ENCODE results near the gene DUSP23. TPM values are rescaled to one million over a fixed set of nuclear protein-coding genes. Genes with fewer than 3 reads are reported as not detected.

DUSP23 gene
- total and polyA plus RNA-seq, 4 experiments from 2014 or later, result 14.5 to 73.8 (median 30.3) TPM

DNA sequence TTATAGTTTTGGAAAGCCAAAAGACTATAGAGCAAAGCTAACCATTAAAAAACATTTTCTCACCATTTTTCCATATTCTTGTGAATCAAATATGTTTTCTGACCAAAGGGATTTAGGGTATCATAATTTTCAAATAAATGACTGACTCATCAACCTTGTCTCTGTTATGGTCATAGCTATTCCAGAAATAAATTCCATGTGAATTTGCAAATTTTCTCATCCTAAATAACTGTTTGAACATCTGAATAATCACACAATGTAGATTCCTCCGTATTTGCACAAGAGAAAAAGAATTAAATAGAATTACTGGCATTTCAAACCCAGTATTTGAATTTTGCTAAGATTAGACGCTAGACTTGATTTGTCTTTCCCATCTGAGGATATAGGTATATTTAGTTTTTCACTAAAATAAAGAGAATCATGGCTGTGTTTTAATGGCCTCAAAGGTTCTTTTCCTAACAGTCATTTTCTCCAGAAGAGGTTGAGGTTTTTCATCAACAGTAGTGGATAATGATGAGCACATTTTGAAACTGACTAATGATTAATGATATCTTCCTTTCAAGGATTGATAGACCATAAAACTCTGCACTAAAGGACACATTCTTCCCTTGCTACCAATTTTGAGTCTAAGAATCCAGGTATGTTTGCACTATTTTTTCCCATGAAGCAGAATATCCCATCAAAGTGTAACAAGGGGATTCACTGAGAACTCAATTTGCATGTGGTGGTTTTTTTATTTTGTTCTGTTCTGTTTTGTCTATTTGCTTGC, 9.5 kb upstream of the DUSP23 start:
- Mint-ChIP-seq H3K36me3 (no peaks in the 10 kb centered on the region), H3K27me3 (peaks cover 4 to 7% of the 10 kb centered on the region in 2 donors), H3K4me1 (no peaks in the 10 kb centered on the region), H3K27ac (no peak overlapping the region), H3K9me3 (no peaks in the 10 kb centered on the region), H3K4me3 (no peak overlapping the region)
- no peaks in the 10 kb centered on the region for H3K4me1 ChIP-seq (ENCODE audit: insufficient read depth, low read length)
- H3K27me3 ChIP-seq (ENCODE audit: insufficient read depth, low read length), result no peaks in the 10 kb centered on the region
- H3K27ac ChIP-seq (ENCODE audit: low read depth, low read length), result no peak overlapping the region
- DNase-seq, result no peak
- CTCF ChIA-PET (ENCODE audit: partially characterized antibody), result no interaction called here
- H3K36me3 ChIP-seq (ENCODE audit: insufficient read depth, low read length), result no peaks in the 10 kb centered on the region
- H3K9me3 ChIP-seq (ENCODE audit: control insufficient read depth in 1 of 2, low read length in 2 of 2), result no peaks in the 10 kb centered on the region
- intact Hi-C loops (cut with micrococcal nuclease), result no loop called here
- no peak overlapping the region for H3K4me3 ChIP-seq (ENCODE audit: low read length in 2 of 2)
- POLR2A ChIA-PET (ENCODE audit: partially characterized antibody), result no interaction called here

DNA sequence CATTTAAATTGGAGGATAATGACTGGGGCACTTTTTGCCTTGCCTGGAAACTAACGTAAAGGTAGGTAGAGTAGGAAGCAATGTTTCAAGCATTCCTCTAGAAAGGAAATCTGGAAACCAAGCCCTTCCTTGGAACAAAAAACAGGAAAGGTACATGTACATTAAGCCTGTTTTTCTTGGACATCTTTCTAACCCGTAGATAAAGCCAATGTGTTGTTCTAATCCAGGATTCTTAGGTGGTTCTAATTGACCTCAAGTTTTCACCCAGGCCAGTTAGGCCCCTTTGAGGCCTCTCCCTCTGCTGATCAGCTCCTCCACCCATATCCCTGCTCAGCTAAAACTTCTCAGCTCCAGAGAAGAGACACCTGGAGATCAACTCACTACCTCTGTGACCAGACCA, 6.3 kb upstream of the DUSP23 start:
- Histone ChIP-seq H3K9me3 (ENCODE audit: control insufficient read depth in 1 of 2, low read length in 2 of 2) (no peaks in the 10 kb centered on the region), H3K4me3 (ENCODE audit: low read length in 2 of 2) (no peak overlapping the region), H3K27ac (ENCODE audit: low read depth, low read length) (no peak overlapping the region), H3K4me1 (ENCODE audit: insufficient read depth, low read length) (peaks cover under 1% of the 10 kb centered on the region), H3K27me3 (ENCODE audit: insufficient read depth, low read length) (no peaks in the 10 kb centered on the region), H3K36me3 (ENCODE audit: insufficient read depth, low read length) (no peaks in the 10 kb centered on the region)
- ChIA-PET CTCF (ENCODE audit: partially characterized antibody) (interaction anchor here (0.7 kb wide), 1 partner anchor 25 kb away, joined by 3 read pairs; no protein-coding TSS in a partner anchor), POLR2A (ENCODE audit: partially characterized antibody) (no interaction called here)
- Mint-ChIP-seq H3K9me3 (no peaks in the 10 kb centered on the region), H3K27me3 (peaks cover 0 to under 1% of the 10 kb centered on the region in 2 donors), H3K4me1 (peaks cover 0 to 5% (median 3%) of the 10 kb centered on the region in 4 donors), H3K36me3 (no peaks in the 10 kb centered on the region), H3K27ac (no peak overlapping the region), H3K4me3 (no peak overlapping the region)
- DNase-seq, result no peak
- intact Hi-C loops (cut with micrococcal nuclease), result no loop called here

DNA sequence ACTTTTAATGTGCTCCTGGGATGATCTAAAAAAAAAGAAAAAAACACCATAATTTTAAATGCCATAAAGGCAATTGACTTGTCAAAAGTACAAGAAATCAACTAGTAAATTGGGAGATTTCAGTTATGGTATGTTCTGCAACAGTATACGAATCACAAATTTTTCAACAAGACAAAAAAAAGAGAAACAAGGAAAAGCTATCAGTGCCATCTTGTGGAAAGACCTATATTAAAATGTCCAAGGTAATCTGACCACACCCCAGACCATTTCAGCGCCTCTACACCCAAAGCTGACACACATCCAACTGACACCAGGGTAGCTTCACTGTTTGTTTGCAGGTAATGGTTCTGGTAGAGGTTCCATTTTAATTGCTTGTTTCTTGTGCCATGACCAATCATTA, 5.0 kb upstream of the DUSP23 start:
- DNase-seq, result no peak
- intact Hi-C loops (cut with micrococcal nuclease), result no loop called here

DNA sequence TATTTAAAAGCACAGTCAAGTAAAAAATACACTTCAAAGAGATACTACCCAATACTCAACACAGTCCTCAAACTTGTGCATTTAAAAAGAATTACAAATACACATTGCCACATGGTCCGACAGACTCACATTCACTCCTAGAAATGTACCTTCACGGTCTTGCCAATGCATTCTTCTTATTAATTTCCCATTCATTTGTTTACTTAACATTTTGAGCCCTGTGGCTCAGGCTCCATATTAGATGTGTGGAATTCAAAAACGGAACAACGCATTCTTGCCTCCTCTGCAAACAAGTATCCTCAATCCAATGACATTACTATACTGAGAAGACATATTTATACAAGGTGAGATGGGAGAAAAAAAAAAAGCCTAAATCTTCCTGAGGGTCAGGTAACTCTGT, 2.5 kb upstream of the DUSP23 start:
- Histone ChIP-seq H3K36me3 (ENCODE audit: insufficient read depth, low read length) (no peaks in the 10 kb centered on the region), H3K27ac (ENCODE audit: low read depth, low read length) (no peak overlapping the region), H3K4me1 (ENCODE audit: insufficient read depth, low read length) (peaks cover 16% of the 10 kb centered on the region), H3K27me3 (ENCODE audit: insufficient read depth, low read length) (no peaks in the 10 kb centered on the region), H3K9me3 (ENCODE audit: control insufficient read depth in 1 of 2, low read length in 2 of 2) (no peaks in the 10 kb centered on the region), H3K4me3 (ENCODE audit: low read length in 2 of 2) (no peak overlapping the region)
- H3K27ac Mint-ChIP-seq, result peak overlapping the region in 2 of 7 donors; percentile 13 to 70
- no peaks in the 10 kb centered on the region for H3K27me3 Mint-ChIP-seq
- H3K9me3 Mint-ChIP-seq, result no peaks in the 10 kb centered on the region
- no peak overlapping the region for H3K4me3 Mint-ChIP-seq
- ChIA-PET CTCF (ENCODE audit: partially characterized antibody) (interaction anchor here (0.7 to 4.8 kb wide), 6 partner anchors 9 to 564 kb away, joined by 3 to 36 read pairs (median 4); no protein-coding TSS in a partner anchor), POLR2A (ENCODE audit: partially characterized antibody) (no interaction called here)
- intact Hi-C loops (cut with micrococcal nuclease), result no loop called here
- peaks cover 11 to 35% (median 23%) of the 10 kb centered on the region in 4 donors for H3K4me1 Mint-ChIP-seq
- no peaks in the 10 kb centered on the region for H3K36me3 Mint-ChIP-seq
- no peak for DNase-seq

More for the DNA sequence above, 5.0 kb upstream of the DUSP23 start:
- ChIA-PET POLR2A (ENCODE audit: partially characterized antibody) (no interaction called here), CTCF (ENCODE audit: partially characterized antibody) (interaction anchor here (1.2 to 4.8 kb wide), 3 partner anchors 11 to 115 kb away, joined by 3 to 36 read pairs (median 15); no protein-coding TSS in a partner anchor)
- Histone ChIP-seq H3K36me3 (ENCODE audit: insufficient read depth, low read length) (no peaks in the 10 kb centered on the region), H3K27ac (ENCODE audit: low read depth, low read length) (no peak overlapping the region), H3K9me3 (ENCODE audit: control insufficient read depth in 1 of 2, low read length in 2 of 2) (no peaks in the 10 kb centered on the region), H3K4me1 (ENCODE audit: insufficient read depth, low read length) (peaks cover 11% of the 10 kb centered on the region), H3K4me3 (ENCODE audit: low read length in 2 of 2) (no peak overlapping the region), H3K27me3 (ENCODE audit: insufficient read depth, low read length) (no peaks in the 10 kb centered on the region)
- H3K9me3 Mint-ChIP-seq, result no peaks in the 10 kb centered on the region
- no peaks in the 10 kb centered on the region for H3K27me3 Mint-ChIP-seq
- no peak overlapping the region for H3K27ac Mint-ChIP-seq
- no peak overlapping the region for H3K4me3 Mint-ChIP-seq
- no peaks in the 10 kb centered on the region for H3K36me3 Mint-ChIP-seq
- peaks cover 4 to 18% (median 10%) of the 10 kb centered on the region in 4 donors for H3K4me1 Mint-ChIP-seq

GRCh38 chr1:159779403-159779851, 1.3 kb upstream of the DUSP23 start:
- H3K9me3 ChIP-seq (ENCODE audit: control insufficient read depth in 1 of 2, low read length in 2 of 2), result no peaks in the 10 kb centered on the region
- H3K4me1 ChIP-seq (ENCODE audit: insufficient read depth, low read length), result peaks cover 16% of the 10 kb centered on the region
- H3K4me3 Mint-ChIP-seq, result peak overlapping the region in 4 of 8 donors; percentile 25 to 83 (median 73)
- no peaks in the 10 kb centered on the region for H3K27me3 Mint-ChIP-seq
- DNase-seq, result no peak
- no peaks in the 10 kb centered on the region for H3K36me3 Mint-ChIP-seq
- peaks cover 13 to 44% (median 31%) of the 10 kb centered on the region in 4 donors for H3K4me1 Mint-ChIP-seq
- H3K36me3 ChIP-seq (ENCODE audit: insufficient read depth, low read length), result no peaks in the 10 kb centered on the region
- H3K27ac ChIP-seq (ENCODE audit: low read depth, low read length), result no peak overlapping the region
- ChIA-PET CTCF (ENCODE audit: partially characterized antibody) (interaction anchor here (1.4 to 4.8 kb wide), 3 partner anchors 11 to 111 kb away, joined by 3 to 36 read pairs (median 6); no protein-coding TSS in a partner anchor), POLR2A (ENCODE audit: partially characterized antibody) (no interaction called here)
- intact Hi-C loops (cut with micrococcal nuclease), result no loop called here
- H3K27ac Mint-ChIP-seq, result peak overlapping the region in 4 of 7 donors; percentile 12 to 81 (median 52)
- H3K4me3 ChIP-seq (ENCODE audit: low read length in 2 of 2), result no peak overlapping the region
- no peaks in the 10 kb centered on the region for H3K27me3 ChIP-seq (ENCODE audit: insufficient read depth, low read length)
- H3K9me3 Mint-ChIP-seq, result no peaks in the 10 kb centered on the region

GRCh38 chr1:159781992-159782391, 1.2 kb downstream of the DUSP23 start:
- no peak overlapping the region for H3K4me3 ChIP-seq (ENCODE audit: low read length in 2 of 2)
- H3K27ac ChIP-seq (ENCODE audit: low read depth, low read length), result no peak overlapping the region
- no peaks in the 10 kb centered on the region for H3K9me3 ChIP-seq (ENCODE audit: control insufficient read depth in 1 of 2, low read length in 2 of 2)
- Mint-ChIP-seq H3K27me3 (no peaks in the 10 kb centered on the region), H3K36me3 (no peaks in the 10 kb centered on the region), H3K9me3 (no peaks in the 10 kb centered on the region), H3K4me1 (peaks cover 14 to 55% (median 36%) of the 10 kb centered on the region in 4 donors), H3K27ac (peak overlapping the region in 5 of 7 donors; percentile 11 to 96 (median 80)), H3K4me3 (peak overlapping the region in 6 of 8 donors; percentile 83 to 90 (median 87))
- DNase-seq, result no peak
- H3K27me3 ChIP-seq (ENCODE audit: insufficient read depth, low read length), result no peaks in the 10 kb centered on the region
- H3K4me1 ChIP-seq (ENCODE audit: insufficient read depth, low read length), result peaks cover 16% of the 10 kb centered on the region
- H3K36me3 ChIP-seq (ENCODE audit: insufficient read depth, low read length), result no peaks in the 10 kb centered on the region
- CTCF ChIA-PET (ENCODE audit: partially characterized antibody), result interaction anchor here (1.5 to 10.7 kb wide), 4 partner anchors 12 to 225 kb away, joined by 3 to 116 read pairs (median 24); no protein-coding TSS in a partner anchor
- POLR2A ChIA-PET (ENCODE audit: partially characterized antibody), result interaction anchor here (2.2 to 2.8 kb wide), 3 partner anchors 18 to 143 kb away, joined by 7 to 24 read pairs (median 14); partner anchors contain the start of gene TAGLN2
- intact Hi-C loops (cut with micrococcal nuclease), result no loop called here

- Mint-ChIP-seq H3K27ac (no peak overlapping the region), H3K27me3 (no peaks in the 10 kb centered on the region), H3K4me1 (peaks cover 14 to 55% (median 36%) of the 10 kb centered on the region in 4 donors), H3K4me3 (peak overlapping the region in 1 of 8 donors; percentile 9), H3K9me3 (no peaks in the 10 kb centered on the region), H3K36me3 (no peaks in the 10 kb centered on the region)
- no peaks in the 10 kb centered on the region for H3K27me3 ChIP-seq (ENCODE audit: insufficient read depth, low read length)
- ChIA-PET CTCF (ENCODE audit: partially characterized antibody) (interaction anchor here (1.4 to 10.7 kb wide), 2 partner anchors 10 to 109 kb away, joined by 3 to 116 read pairs; no protein-coding TSS in a partner anchor), POLR2A (ENCODE audit: partially characterized antibody) (no interaction called here)
- H3K4me1 ChIP-seq (ENCODE audit: insufficient read depth, low read length), result peaks cover 16% of the 10 kb centered on the region
- H3K4me3 ChIP-seq (ENCODE audit: low read length in 2 of 2), result no peak overlapping the region
- intact Hi-C loops (cut with micrococcal nuclease), result no loop called here
- no peaks in the 10 kb centered on the region for H3K36me3 ChIP-seq (ENCODE audit: insufficient read depth, low read length)
- DNase-seq, result no peak
- H3K27ac ChIP-seq (ENCODE audit: low read depth, low read length), result no peak overlapping the region
- H3K9me3 ChIP-seq (ENCODE audit: control insufficient read depth in 1 of 2, low read length in 2 of 2), result no peaks in the 10 kb centered on the region
Measured at GRCh38 chr1:159783724-159784123, 3.0 kb downstream of the DUSP23 start.

All from CD4-positive, alpha-beta memory T cell (primary cell).